ENCODE results near the gene ARHGDIB. TPM values are rescaled to one million over a fixed set of nuclear protein-coding genes. Genes with fewer than 3 reads are reported as not detected.

Gene ARHGDIB
- total and polyA plus RNA-seq, 2 donors: 820 to 1,161 TPM

GRCh38 chr12:14936224-14936861 lies 25.1 kb downstream of the ARHGDIB start:
- no peak overlapping the region for H3K4me3 ChIP-seq (ENCODE audit: low read length in 2 of 2)
- no peaks in the 10 kb centered on the region for H3K9me3 ChIP-seq (ENCODE audit: control insufficient read depth in 2 of 2, insufficient read depth in 1 of 2, low read length in 1 of 2)
- H3K27ac ChIP-seq (ENCODE audit: low read depth in 1 of 2, low read length in 1 of 2): no peak overlapping the region
- no peaks in the 10 kb centered on the region for H3K27me3 ChIP-seq (ENCODE audit: control insufficient read depth in 2 of 2, insufficient read depth in 1 of 2, low read length in 1 of 2)
- 98% methylated on average over 6 of the region's 6 CpGs for WGBS
- H3K4me1 ChIP-seq (ENCODE audit: control insufficient read depth in 2 of 2, insufficient read depth in 2 of 2, low read length in 2 of 2): peaks cover 0 to 2% of the 10 kb centered on the region in 2 donors
- DNase-seq (ENCODE audit: low read depth in 6 of 9, low spot score in 9 of 9): no peak
- peaks cover 20 to 44% of the 10 kb centered on the region in 2 donors for H3K36me3 ChIP-seq (ENCODE audit: control insufficient read depth in 2 of 2, insufficient read depth in 2 of 2, low read length in 1 of 2)

GRCh38 chr12:14935031-14935430 lies 26.4 kb downstream of the ARHGDIB start:
- H3K9me3 ChIP-seq (ENCODE audit: control insufficient read depth in 2 of 2, insufficient read depth in 1 of 2, low read length in 1 of 2): no peaks in the 10 kb centered on the region
- H3K4me1 ChIP-seq (ENCODE audit: control insufficient read depth in 2 of 2, insufficient read depth in 2 of 2, low read length in 2 of 2): peaks cover 0 to 2% of the 10 kb centered on the region in 2 donors
- peaks cover 20 to 37% of the 10 kb centered on the region in 2 donors for H3K36me3 ChIP-seq (ENCODE audit: control insufficient read depth in 2 of 2, insufficient read depth in 2 of 2, low read length in 1 of 2)
- no peak overlapping the region for H3K27ac ChIP-seq (ENCODE audit: low read depth in 1 of 2, low read length in 1 of 2)
- no peak for DNase-seq (ENCODE audit: low read depth in 6 of 9, low spot score in 9 of 9)
- H3K4me3 ChIP-seq (ENCODE audit: low read length in 2 of 2): no peak overlapping the region
- no peaks in the 10 kb centered on the region for H3K27me3 ChIP-seq (ENCODE audit: control insufficient read depth in 2 of 2, insufficient read depth in 1 of 2, low read length in 1 of 2)
- 93% methylated on average over 4 of the region's 4 CpGs for WGBS

- Histone ChIP-seq H3K4me3 (ENCODE audit: low read length in 2 of 2) (no peak overlapping the region), H3K27me3 (ENCODE audit: control insufficient read depth in 2 of 2, insufficient read depth in 1 of 2, low read length in 1 of 2) (no peaks in the 10 kb centered on the region), H3K4me1 (ENCODE audit: control insufficient read depth in 2 of 2, insufficient read depth in 2 of 2, low read length in 2 of 2) (peaks cover 0 to 2% of the 10 kb centered on the region in 2 donors), H3K27ac (ENCODE audit: low read depth in 1 of 2, low read length in 1 of 2) (no peak overlapping the region), H3K36me3 (ENCODE audit: control insufficient read depth in 2 of 2, insufficient read depth in 2 of 2, low read length in 1 of 2) (peaks cover 20 to 33% of the 10 kb centered on the region in 2 donors), H3K9me3 (ENCODE audit: control insufficient read depth in 2 of 2, insufficient read depth in 1 of 2, low read length in 1 of 2) (no peaks in the 10 kb centered on the region)
- DNase-seq (ENCODE audit: low read depth in 6 of 9, low spot score in 9 of 9): no peak
- WGBS: 98% methylated on average over 2 of the region's 2 CpGs
Measured at GRCh38 chr12:14934511-14934910, 26.9 kb downstream of the ARHGDIB start.

GRCh38 chr12:14931791-14932560 lies 29.4 kb downstream of the ARHGDIB start:
- Histone ChIP-seq H3K4me3 (ENCODE audit: low read length in 2 of 2) (no peak overlapping the region), H3K4me1 (ENCODE audit: control insufficient read depth in 2 of 2, insufficient read depth in 2 of 2, low read length in 2 of 2) (no peaks in the 10 kb centered on the region), H3K36me3 (ENCODE audit: control insufficient read depth in 2 of 2, insufficient read depth in 2 of 2, low read length in 1 of 2) (peaks cover 18 to 36% of the 10 kb centered on the region in 2 donors), H3K27me3 (ENCODE audit: control insufficient read depth in 2 of 2, insufficient read depth in 1 of 2, low read length in 1 of 2) (no peaks in the 10 kb centered on the region), H3K27ac (ENCODE audit: low read depth in 1 of 2, low read length in 1 of 2) (no peak overlapping the region), H3K9me3 (ENCODE audit: control insufficient read depth in 2 of 2, insufficient read depth in 1 of 2, low read length in 1 of 2) (no peaks in the 10 kb centered on the region)
- no peak for DNase-seq (ENCODE audit: low read depth in 6 of 9, low spot score in 9 of 9)
- 98% methylated on average over 7 of the region's 7 CpGs for WGBS

- Histone ChIP-seq H3K4me3 (ENCODE audit: low read length in 2 of 2) (no peak overlapping the region), H3K27ac (ENCODE audit: low read depth in 1 of 2, low read length in 1 of 2) (no peak overlapping the region), H3K9me3 (ENCODE audit: control insufficient read depth in 2 of 2, insufficient read depth in 1 of 2, low read length in 1 of 2) (no peaks in the 10 kb centered on the region), H3K27me3 (ENCODE audit: control insufficient read depth in 2 of 2, insufficient read depth in 1 of 2, low read length in 1 of 2) (no peaks in the 10 kb centered on the region), H3K36me3 (ENCODE audit: control insufficient read depth in 2 of 2, insufficient read depth in 2 of 2, low read length in 1 of 2) (peaks cover 14 to 34% of the 10 kb centered on the region in 2 donors), H3K4me1 (ENCODE audit: control insufficient read depth in 2 of 2, insufficient read depth in 2 of 2, low read length in 2 of 2) (no peaks in the 10 kb centered on the region)
- DNase-seq (ENCODE audit: low read depth in 6 of 9, low spot score in 9 of 9): no peak
- 99% methylated on average over 4 of the region's 4 CpGs for WGBS
Measured at GRCh38 chr12:14931359-14931758, 30.0 kb downstream of the ARHGDIB start.

- Histone ChIP-seq H3K4me1 (ENCODE audit: control insufficient read depth in 2 of 2, insufficient read depth in 2 of 2, low read length in 2 of 2) (no peaks in the 10 kb centered on the region), H3K4me3 (ENCODE audit: low read length in 2 of 2) (no peak overlapping the region), H3K36me3 (ENCODE audit: control insufficient read depth in 2 of 2, insufficient read depth in 2 of 2, low read length in 1 of 2) (peaks cover 11 to 31% of the 10 kb centered on the region in 2 donors), H3K27me3 (ENCODE audit: control insufficient read depth in 2 of 2, insufficient read depth in 1 of 2, low read length in 1 of 2) (no peaks in the 10 kb centered on the region), H3K9me3 (ENCODE audit: control insufficient read depth in 2 of 2, insufficient read depth in 1 of 2, low read length in 1 of 2) (no peaks in the 10 kb centered on the region), H3K27ac (ENCODE audit: low read depth in 1 of 2, low read length in 1 of 2) (no peak overlapping the region)
- DNase-seq (ENCODE audit: low read depth in 6 of 9, low spot score in 9 of 9): no peak
Measured at GRCh38 chr12:14930299-14930698, 31.1 kb downstream of the ARHGDIB start.

GRCh38 chr12:14928931-14929330 lies 32.5 kb downstream of the ARHGDIB start:
- H3K27ac ChIP-seq (ENCODE audit: low read depth in 1 of 2, low read length in 1 of 2): no peak overlapping the region
- 93% methylated on average over 4 of the region's 4 CpGs for WGBS
- no peaks in the 10 kb centered on the region for H3K9me3 ChIP-seq (ENCODE audit: control insufficient read depth in 2 of 2, insufficient read depth in 1 of 2, low read length in 1 of 2)
- H3K36me3 ChIP-seq (ENCODE audit: control insufficient read depth in 2 of 2, insufficient read depth in 2 of 2, low read length in 1 of 2): peaks cover 8 to 26% of the 10 kb centered on the region in 2 donors
- H3K27me3 ChIP-seq (ENCODE audit: control insufficient read depth in 2 of 2, insufficient read depth in 1 of 2, low read length in 1 of 2): no peaks in the 10 kb centered on the region
- DNase-seq (ENCODE audit: low read depth in 6 of 9, low spot score in 9 of 9): no peak
- H3K4me1 ChIP-seq (ENCODE audit: control insufficient read depth in 2 of 2, insufficient read depth in 2 of 2, low read length in 2 of 2): no peaks in the 10 kb centered on the region
- no peak overlapping the region for H3K4me3 ChIP-seq (ENCODE audit: low read length in 2 of 2)

GRCh38 chr12:14927267-14927666 lies 34.1 kb downstream of the ARHGDIB start:
- DNase-seq (ENCODE audit: low read depth in 6 of 9, low spot score in 9 of 9): no peak
- Histone ChIP-seq H3K4me3 (ENCODE audit: low read length in 2 of 2) (no peak overlapping the region), H3K9me3 (ENCODE audit: control insufficient read depth in 2 of 2, insufficient read depth in 1 of 2, low read length in 1 of 2) (no peaks in the 10 kb centered on the region), H3K27ac (ENCODE audit: low read depth in 1 of 2, low read length in 1 of 2) (no peak overlapping the region), H3K4me1 (ENCODE audit: control insufficient read depth in 2 of 2, insufficient read depth in 2 of 2, low read length in 2 of 2) (no peaks in the 10 kb centered on the region), H3K36me3 (ENCODE audit: control insufficient read depth in 2 of 2, insufficient read depth in 2 of 2, low read length in 1 of 2) (peaks cover 8 to 15% of the 10 kb centered on the region in 2 donors), H3K27me3 (ENCODE audit: control insufficient read depth in 2 of 2, insufficient read depth in 1 of 2, low read length in 1 of 2) (no peaks in the 10 kb centered on the region)
- 98% methylated on average over 3 of the region's 3 CpGs for WGBS

- no peak for DNase-seq (ENCODE audit: low read depth in 6 of 9, low spot score in 9 of 9)
- no peaks in the 10 kb centered on the region for H3K27me3 ChIP-seq (ENCODE audit: control insufficient read depth in 2 of 2, insufficient read depth in 1 of 2, low read length in 1 of 2)
- peaks cover 0 to 14% of the 10 kb centered on the region in 2 donors for H3K4me1 ChIP-seq (ENCODE audit: control insufficient read depth in 2 of 2, insufficient read depth in 2 of 2, low read length in 2 of 2)
- H3K27ac ChIP-seq (ENCODE audit: low read depth in 1 of 2, low read length in 1 of 2): no peak overlapping the region
- H3K9me3 ChIP-seq (ENCODE audit: control insufficient read depth in 2 of 2, insufficient read depth in 1 of 2, low read length in 1 of 2): no peaks in the 10 kb centered on the region
- H3K36me3 ChIP-seq (ENCODE audit: control insufficient read depth in 2 of 2, insufficient read depth in 2 of 2, low read length in 1 of 2): peaks cover 6% of the 10 kb centered on the region in 2 donors
- WGBS: over 99% methylated on average over 3 of the region's 3 CpGs
- H3K4me3 ChIP-seq (ENCODE audit: low read length in 2 of 2): no peak overlapping the region
Measured at GRCh38 chr12:14924541-14924940, 36.9 kb downstream of the ARHGDIB start.

All from thymus (tissue), 11 donors.